BE2C (cell line): ENCODE results near the gene TADA1.

ENCODE experiments used
- DNase-seq: peaks from one replicate; pipeline ENCODE4 v3.0.0-alpha.2; 2020
- H3K27me3 ChIP-seq: fragments of 250-450 bp; sonication (Bioruptor Pico); 2 replicates; pipeline ENCODE4 v1.5.1; 2020; ENCODE audit warnings: mild to moderate bottlenecking
- H3K36me3 ChIP-seq: fragments of 250-450 bp; sonication (Bioruptor Pico); 2 replicates; pipeline ENCODE4 v1.5.1; 2020; ENCODE audit warnings: mild to moderate bottlenecking
- H3K4me1 ChIP-seq: fragments of 250-450 bp; sonication (Bioruptor Pico); 2 replicates; pipeline ENCODE4 v1.5.1; 2020
- H3K4me3 ChIP-seq: 2 replicates; pipeline ENCODE4 v1.5.1; 2011; ENCODE audit warnings: low read depth, low read length
- H3K9me3 ChIP-seq: fragments of 250-450 bp; sonication (Bioruptor Pico); 2 replicates; pipeline ENCODE4 v1.5.1; 2020
- CTCF ChIP-seq: IDR thresholded peaks from 2 replicates; pipeline ENCODE4 v1.5.1; 2012; ENCODE audit warnings: mild to moderate bottlenecking, low read depth, low read length

TADA1 gene

DNA sequence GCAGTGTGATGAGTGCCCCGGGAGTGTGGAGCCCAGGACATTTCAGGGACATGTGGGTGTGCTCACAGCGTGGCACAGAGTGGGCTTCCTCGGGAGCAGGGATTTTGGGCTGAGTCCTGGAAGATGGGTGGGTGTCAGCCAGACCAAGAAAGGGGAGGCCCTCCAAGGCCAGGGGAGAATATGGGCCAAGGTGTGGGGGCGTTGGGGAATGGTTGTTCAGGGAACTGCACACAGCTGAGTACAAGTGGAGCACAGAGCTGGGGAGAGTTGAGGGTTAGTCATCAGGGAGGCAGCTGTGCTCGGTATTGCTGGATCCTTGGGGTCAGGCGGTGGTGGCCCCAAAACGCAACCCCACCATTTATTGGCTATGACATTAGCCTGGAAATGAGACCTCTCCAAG lies 31.3 kb downstream of the TADA1 start:
- no peak for TF ChIP-seq CTCF
- Histone ChIP-seq H3K4me1 (peaks cover 6% of the 10 kb centered on the region), H3K36me3 (peaks cover 86% of the 10 kb centered on the region)

DNA sequence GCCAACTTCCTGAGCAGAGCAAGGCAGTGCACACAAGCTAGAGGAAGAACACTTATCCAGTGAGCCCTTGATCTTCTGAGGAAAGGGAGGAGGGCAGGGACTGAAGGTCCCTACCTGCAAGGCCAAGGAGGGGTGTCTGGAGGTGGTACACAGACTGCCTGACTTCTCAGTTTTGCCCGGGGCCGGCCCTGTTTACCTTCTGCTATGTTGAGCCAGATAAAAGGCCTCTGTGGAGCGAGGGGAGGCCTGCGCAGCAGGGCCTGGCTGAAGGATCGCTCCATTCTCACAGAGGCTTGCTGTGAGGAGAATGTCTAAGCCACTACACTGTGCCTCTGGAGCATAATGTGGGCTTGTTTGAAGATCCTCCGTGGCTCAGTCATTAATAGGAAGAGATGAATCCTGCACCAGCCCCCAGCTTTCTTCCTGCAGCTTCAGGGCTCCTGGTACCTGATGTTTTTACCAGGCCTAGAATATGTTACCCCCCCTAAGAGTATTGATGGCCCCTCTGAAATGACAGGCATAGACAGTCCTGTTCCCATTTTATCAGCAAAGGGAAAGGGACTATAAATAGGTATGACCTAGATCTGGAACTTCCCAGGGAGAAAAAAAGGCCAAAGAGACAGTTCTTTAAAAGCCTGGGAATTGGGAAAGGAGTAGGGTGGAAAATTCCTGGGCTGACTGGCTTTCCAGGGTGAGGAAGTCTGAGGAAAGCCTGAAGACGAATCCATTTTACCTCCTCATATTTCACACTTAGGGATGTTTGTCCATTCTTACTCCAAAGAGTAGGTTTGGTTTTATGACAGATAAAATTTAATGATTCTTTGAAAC lies 32.1 kb downstream of the TADA1 start:
- Histone ChIP-seq H3K4me3 (no peak overlapping the region), H3K36me3 (peaks cover 77% of the 10 kb centered on the region), H3K4me1 (peaks cover 6% of the 10 kb centered on the region), H3K9me3 (no peaks in the 10 kb centered on the region), H3K27me3 (no peaks in the 10 kb centered on the region; the same call in 1 of the 2 replicates)
- no peak for DNase-seq
- TF ChIP-seq CTCF, result no peak

More for the DNA sequence above, 31.3 kb downstream of the TADA1 start:
- H3K4me3 ChIP-seq, result no peak overlapping the region
- H3K27me3 ChIP-seq, result no peaks in the 10 kb centered on the region; the same call in 1 of the 2 replicates
- no peaks in the 10 kb centered on the region for H3K9me3 ChIP-seq
- no peak for DNase-seq

DNA sequence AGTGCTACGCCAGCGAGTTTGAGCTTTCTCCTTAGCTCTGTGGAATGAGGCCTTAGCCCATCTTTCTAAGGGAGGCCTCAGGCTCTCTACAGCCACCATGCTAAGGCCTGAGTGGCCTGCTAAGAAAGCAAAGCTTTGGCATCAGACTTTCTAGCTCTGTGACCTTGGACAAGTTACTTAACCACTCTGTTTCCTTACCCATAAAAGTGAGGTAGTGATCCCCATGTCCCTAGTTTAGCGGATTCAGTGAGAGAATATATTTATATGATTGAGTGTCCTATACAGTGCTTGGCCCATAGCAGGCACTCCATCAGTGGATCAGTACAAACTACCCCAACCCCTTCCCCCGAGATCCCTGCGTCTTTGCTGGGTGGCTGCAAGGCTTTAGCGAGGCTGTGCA lies 32.7 kb downstream of the TADA1 start:
- Histone ChIP-seq H3K4me3 (no peak overlapping the region), H3K27me3 (no peaks in the 10 kb centered on the region; the same call in 1 of the 2 replicates), H3K9me3 (no peaks in the 10 kb centered on the region), H3K4me1 (peaks cover 6% of the 10 kb centered on the region), H3K36me3 (peaks cover 71% of the 10 kb centered on the region)
- DNase-seq, result no peak
- no peak for TF ChIP-seq CTCF

DNA sequence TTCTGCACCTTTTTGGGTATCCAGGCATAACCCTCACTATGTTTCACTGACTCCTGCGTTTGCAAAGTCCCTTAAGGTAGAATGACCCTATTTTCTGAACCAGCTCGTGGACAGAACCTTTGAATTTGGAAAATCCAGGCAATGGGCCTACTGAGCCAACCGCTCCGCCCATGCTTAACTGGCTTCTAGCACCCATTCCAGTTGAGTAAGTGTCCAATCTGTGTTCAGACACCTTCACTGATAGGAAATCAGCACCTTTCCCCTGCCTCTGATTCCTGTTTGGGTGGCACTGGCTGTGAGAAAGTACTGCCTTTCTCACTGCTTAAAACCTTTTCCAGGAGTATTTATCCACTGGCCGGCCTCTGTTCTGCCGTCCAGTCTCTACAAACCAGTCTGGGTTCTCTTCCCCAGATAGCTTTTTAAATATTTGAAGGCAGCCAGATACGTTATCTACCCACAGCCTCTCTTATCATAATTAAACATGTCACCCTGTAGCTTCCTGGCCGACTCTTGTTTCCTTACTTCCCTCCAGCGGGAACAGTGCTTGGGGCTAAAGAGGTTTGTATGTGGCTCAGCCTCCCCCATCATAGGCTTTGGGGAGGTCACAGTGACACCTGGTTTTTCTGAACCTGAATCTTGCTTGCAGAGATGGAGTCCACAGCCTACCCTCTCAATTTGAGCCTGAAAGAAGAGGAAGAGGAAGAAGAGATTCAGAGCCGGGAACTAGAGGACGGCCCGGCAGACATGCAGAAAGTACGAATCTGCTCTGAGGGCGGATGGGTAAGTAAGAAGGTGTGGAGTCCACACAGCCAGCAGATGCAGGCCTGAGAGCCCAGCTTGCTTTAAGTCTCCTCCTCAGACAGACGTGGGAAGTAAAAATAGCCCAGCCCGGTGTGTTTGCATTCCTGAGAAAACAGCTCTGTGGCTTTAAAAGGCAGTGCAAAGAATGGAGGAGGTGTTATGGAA lies 35.5 kb downstream of the TADA1 start:
- Histone ChIP-seq H3K4me3 (peak overlapping the region; percentile 76), H3K9me3 (no peaks in the 10 kb centered on the region), H3K36me3 (peaks cover 46% of the 10 kb centered on the region), H3K27me3 (no peaks in the 10 kb centered on the region; the same call in 1 of the 2 replicates), H3K4me1 (peaks cover 6% of the 10 kb centered on the region)
- TF ChIP-seq CTCF, result no peak
- no peak for DNase-seq

DNA sequence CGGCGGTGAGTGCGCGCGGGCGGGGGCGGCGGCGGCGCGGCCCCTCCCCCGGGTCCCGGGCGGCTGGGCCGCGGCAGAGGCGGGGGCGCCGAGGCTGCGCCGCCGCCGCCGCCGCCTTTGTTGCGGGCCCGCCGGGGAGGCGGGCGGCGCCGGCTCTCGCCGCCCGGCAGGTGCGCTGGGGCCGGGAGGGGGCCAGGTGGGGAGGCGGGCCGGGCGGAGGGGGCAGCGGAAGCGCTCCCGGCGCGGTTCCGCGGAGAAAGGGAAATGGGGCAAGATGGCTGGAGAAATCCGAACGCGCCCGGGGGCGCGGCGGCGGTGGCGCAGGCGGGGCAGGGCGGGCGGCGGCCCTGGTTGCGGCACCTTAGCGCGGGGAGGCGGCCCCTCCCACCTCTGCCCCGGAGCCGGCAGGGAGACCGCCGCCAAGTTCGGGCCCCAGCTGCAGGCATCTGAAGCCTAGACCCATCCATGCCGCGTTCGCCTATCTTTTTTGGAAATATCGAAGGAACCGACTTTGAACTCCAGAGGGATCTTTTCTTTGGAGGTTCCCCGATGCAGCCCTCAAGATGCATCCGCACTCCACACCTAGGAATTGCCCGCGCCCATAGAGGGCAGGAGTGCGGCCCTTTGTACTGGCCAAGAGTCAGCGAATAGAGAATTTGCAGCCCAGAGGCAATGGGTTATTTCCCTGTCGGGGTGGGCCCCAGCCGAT lies 36.3 kb downstream of the TADA1 start:
- TF ChIP-seq CTCF, result peak; percentile 38; the same call in 1 of the 2 replicates
- Histone ChIP-seq H3K27me3 (no peaks in the 10 kb centered on the region; the same call in 1 of the 2 replicates), H3K4me3 (peak overlapping the region; percentile 76), H3K36me3 (peaks cover 40% of the 10 kb centered on the region), H3K9me3 (no peaks in the 10 kb centered on the region), H3K4me1 (peaks cover 6% of the 10 kb centered on the region)
- peak; percentile 65 for DNase-seq
